Upper lobe of left lung (tissue), 4 donors: Measurements from ENCODE around the gene SGSH.

Experiments
- CTCF ChIP-seq, 6 experiments: fragments of 450-650 bp in 4 of 6; fragments of 200-600 bp in 2 of 6; sonication (generic) in 2 of 6; IDR thresholded peaks; one replicate each; pipeline ENCODE4 v1.5.1; 2016 to 2019; ENCODE audit warnings: antibody characterized with exemption in 6 of 6
- EP300 ChIP-seq, 4 donors: sonication (generic); formaldehyde crosslinking; IDR thresholded peaks; one replicate each; pipeline ENCODE4 v1.5.1; 2017; ENCODE audit warnings: antibody characterized with exemption in 4 of 4, control low read depth in 2 of 4
- POLR2AphosphoS5 ChIP-seq, 2 donors: sonication (generic); formaldehyde crosslinking; IDR thresholded peaks; one replicate each; pipeline ENCODE4 v1.5.1; 2017; ENCODE audit warnings: antibody characterized with exemption in 2 of 2

- TF ChIP-seq EP300 (IDR thresholded peaks at IDR 0.05), result no peak
- no peak for TF ChIP-seq CTCF (IDR thresholded peaks at IDR 0.05)
- no peak for TF ChIP-seq POLR2AphosphoS5 (IDR thresholded peaks at IDR 0.05)
Measured at GRCh38 chr17:80182118-80182844, 37.9 kb downstream of the SGSH start.
